GM19455 (cell line): ENCODE results near the gene PWWP3B.
"Not testable (repeated sequence)": the region's sequence is repeated elsewhere in the genome, so short reads cannot be mapped to it uniquely, and the experiment has no call there.

Source experiments
- ATAC-seq: cut with Tn5 transposase; IDR thresholded peaks from one replicate; pipeline ENCODE4 v1.9.1; 2021; ENCODE audit not compliant: unreplicated experiment

PWWP3B gene

GRCh38 chrX:106168107-106168506, at the start of gene PWWP3B:
Gene PWWP3B (plus strand): TSS chrX:106168305. CDS start chrX:106205433, 37,128 bp downstream.
- ATAC-seq: no peak

- ATAC-seq: no peak
Measured at GRCh38 chrX:106139048-106139447, 29.1 kb upstream of the PWWP3B start.

- no peak for ATAC-seq
Measured at GRCh38 chrX:106144755-106145639, 23.1 kb upstream of the PWWP3B start.

- no peak for ATAC-seq
Measured at GRCh38 chrX:106150701-106151100, 17.4 kb upstream of the PWWP3B start.

DNA sequence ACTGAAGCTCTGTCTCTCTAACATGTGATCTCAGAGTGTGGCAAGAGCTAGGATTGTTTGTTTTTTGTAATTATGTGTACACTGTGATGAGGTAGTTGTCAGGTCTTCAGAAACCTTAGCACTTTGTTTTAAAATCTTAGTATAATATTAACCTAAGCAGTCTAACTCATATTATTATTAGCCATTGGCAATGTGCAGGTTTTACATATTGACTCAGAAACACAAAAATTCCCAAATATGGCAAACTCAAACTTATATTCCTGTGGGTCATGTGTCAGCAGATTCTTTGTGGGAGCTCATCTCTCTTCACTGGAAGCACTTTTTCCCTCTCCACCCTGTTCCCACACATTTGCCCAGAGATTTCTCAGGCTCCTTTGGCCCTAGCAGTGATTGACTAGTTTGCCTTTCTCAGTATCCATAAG, 8.2 kb upstream of the PWWP3B start:
- ATAC-seq: no peak

GRCh38 chrX:106170318-106170717, 2.2 kb downstream of the PWWP3B start:
- ATAC-seq: no peak

GRCh38 chrX:106171293-106171820, 3.3 kb downstream of the PWWP3B start:
- no peak for ATAC-seq

DNA sequence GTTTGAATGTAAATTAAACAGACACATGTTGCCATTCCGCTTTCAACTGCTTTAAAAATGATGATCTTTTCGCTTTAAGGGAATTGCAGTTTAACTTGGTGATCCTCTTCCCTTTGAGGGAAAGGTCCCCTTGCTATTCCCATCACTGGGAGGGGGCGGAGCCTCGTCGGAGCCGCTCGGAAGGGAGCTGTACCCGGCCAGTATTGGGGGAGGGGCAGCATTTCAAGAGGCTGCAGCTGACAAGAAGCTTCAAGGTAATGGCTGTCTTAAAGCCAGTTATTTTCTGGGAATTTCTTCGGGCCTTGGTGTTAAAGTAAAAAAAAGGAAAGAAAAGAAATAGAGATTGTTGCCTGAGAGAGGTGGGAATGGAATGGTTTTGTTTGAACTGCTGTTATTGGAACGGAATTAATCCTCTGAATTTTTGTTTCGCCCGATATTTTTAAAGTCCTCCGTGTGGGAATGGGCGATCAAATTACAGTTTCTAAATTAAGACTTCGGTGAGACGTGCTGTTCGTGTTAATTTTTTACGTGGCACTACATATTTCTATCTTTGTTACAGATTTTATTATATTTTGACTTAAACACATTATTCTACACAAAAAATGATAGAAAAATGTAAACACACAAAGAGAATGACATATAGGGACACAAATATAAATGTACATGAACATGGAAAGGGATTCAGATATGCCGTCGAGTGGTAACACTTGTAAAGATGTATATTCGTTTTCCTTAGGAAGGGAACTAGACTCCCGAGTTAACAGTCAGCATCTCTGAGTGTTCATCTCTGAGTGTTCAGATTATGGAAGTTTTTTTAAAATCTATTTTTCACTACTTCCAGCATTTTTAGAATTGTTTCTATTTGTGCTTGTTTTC, 9.2 kb downstream of the PWWP3B start:
- ATAC-seq: no peak

DNA sequence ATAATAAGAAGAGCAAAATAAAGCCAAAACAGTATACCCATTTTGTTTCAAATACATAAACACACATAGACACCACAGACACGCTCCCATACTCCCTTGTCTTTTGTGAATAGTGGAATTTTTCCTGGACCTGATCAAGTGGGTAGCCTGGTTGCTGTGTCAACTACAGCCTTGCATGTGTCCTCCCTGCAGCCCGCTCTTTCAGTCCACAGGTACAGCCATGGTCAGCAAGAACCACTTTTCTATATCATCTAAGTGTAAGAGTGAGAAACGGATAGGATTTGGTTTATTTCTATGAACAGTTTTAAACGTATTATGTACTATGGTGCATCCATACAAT, 9.8 kb downstream of the PWWP3B start:
- no peak for ATAC-seq

- no peak for ATAC-seq
Measured at GRCh38 chrX:106178826-106179225, 10.7 kb downstream of the PWWP3B start.

- ATAC-seq: not testable (repeated sequence)
Measured at GRCh38 chrX:106183685-106184084, 15.6 kb downstream of the PWWP3B start.

DNA sequence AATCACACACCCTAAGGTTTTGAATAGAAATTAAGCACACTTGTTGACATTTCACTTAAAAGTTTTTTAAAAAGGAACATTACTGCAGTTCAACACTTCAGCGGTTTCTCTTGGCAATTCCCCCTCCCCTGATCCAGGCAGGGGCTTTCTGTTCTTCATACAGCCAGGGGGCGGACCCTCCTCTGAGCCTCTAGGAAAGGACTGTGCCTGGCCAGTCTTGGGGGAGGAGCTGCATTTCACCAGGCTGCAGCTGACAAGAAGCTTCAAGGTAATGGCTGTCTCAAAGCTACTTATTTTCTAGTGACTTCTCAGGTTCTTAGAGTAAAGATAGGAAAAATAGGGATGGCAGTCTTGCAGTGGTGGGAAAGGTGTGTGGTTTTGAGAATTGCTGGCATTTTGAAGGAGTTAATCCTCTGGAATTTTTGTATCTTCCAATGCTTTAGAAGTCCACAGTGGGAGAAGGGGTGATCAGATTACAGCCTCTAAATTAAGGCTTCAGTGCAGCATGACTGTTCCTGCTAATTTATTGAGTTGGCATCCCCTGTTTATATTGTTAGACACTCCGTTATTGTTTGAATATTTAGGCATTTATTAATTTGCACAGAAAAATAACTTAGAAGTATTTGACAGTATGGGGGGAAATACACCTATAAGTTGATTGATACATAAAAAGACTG, 33.5 kb downstream of the PWWP3B start:
- ATAC-seq: no peak

- no peak for ATAC-seq
Measured at GRCh38 chrX:106203315-106203714, 35.2 kb downstream of the PWWP3B start.

- ATAC-seq: no peak
Measured at GRCh38 chrX:106208154-106208553, 40.0 kb downstream of the PWWP3B start.
